Heart right ventricle (tissue), 16 donors: ENCODE data around the gene TTYH3. TPM values are rescaled to one million over a fixed set of nuclear protein-coding genes. Genes with fewer than 3 reads are reported as not detected.

Source experiments
- ATAC-seq, 8 donors: fragments of 200-7000 bp; cut with Tn5 transposase; one replicate each; pipeline ENCODE4 v1.9.1; 2020; ENCODE audit warnings: mild to moderate bottlenecking in 8 of 8, moderate library complexity in 8 of 8, moderate number of reproducible peaks in 1 of 8
- DNase-seq, 2 donors: peaks; one replicate each; pipeline ENCODE4 v3.0.0-alpha.2; 2020
- H3K27ac ChIP-seq, 10 donors: fragments of 200-600 bp; sonication (generic) in 2 of 10; one replicate each; pipeline versions ENCODE4 v1.5.0 to v1.8.0; 2020 to 2022; ENCODE audit warnings: mild to moderate bottlenecking in 3 of 10
- H3K27me3 ChIP-seq, 7 donors: fragments of 200-600 bp; one replicate each; pipeline ENCODE4 v1.8.0; 2021 to 2022; ENCODE audit warnings: mild to moderate bottlenecking in 2 of 7
- H3K36me3 ChIP-seq, 9 donors: fragments of 200-600 bp; sonication (generic) in 1 of 9; one replicate each; pipeline versions ENCODE4 v1.5.0 to v1.8.0; 2020 to 2022; ENCODE audit warnings: mild to moderate bottlenecking in 2 of 9
- H3K4me1 ChIP-seq, 9 donors: fragments of 200-600 bp; sonication (generic) in 1 of 9; one replicate each; pipeline versions ENCODE4 v1.5.0 to v1.8.0; 2020 to 2022; ENCODE audit warnings: mild to moderate bottlenecking in 4 of 9
- H3K4me3 ChIP-seq, 10 donors: fragments of 200-600 bp; sonication (generic) in 2 of 10; one replicate each; pipeline versions ENCODE4 v1.5.0 to v1.8.0; 2020 to 2022; ENCODE audit warnings: mild to moderate bottlenecking in 7 of 10, moderate library complexity in 2 of 10
- H3K9me3 ChIP-seq, 11 donors: fragments of 200-600 bp in 10 of 11; sonication (generic) in 2 of 11; one replicate each; pipeline versions ENCODE4 v1.5.0 to v1.8.0; 2013 to 2022; ENCODE audit warnings: mild to moderate bottlenecking in 2 of 11, control low read depth in 1 of 11, moderate library complexity in 1 of 11
- CTCF ChIP-seq, 9 donors: fragments of 200-600 bp; sonication (generic) in 2 of 9; IDR thresholded peaks; one replicate each; pipeline versions ENCODE4 v1.5.0 to v1.8.0; 2021 to 2022; ENCODE audit warnings: antibody characterized with exemption in 9 of 9, mild to moderate bottlenecking in 5 of 9, moderate library complexity in 1 of 9
- WGBS, 2 donors: extraction: QIAGEN DNeasy Blood & Tissue Kit; methylation state at CpG; one replicate each; pipeline ENCODE4 v1.1.7; 2013; ENCODE audit warnings: inconsistent platforms in 1 of 2; 5-methylcytosine and 5-hydroxymethylcytosine counted together
- intact Hi-C, 10 donors: fragments of 100-400 bp; cut with DNase I; formaldehyde crosslinking; loops; one replicate each; pipeline versions ENCODE4 v1.11.1 to v1.14.2; 2022
- polyA plus RNA-seq, 2 donors: library from polyadenylated mRNA; stranded (reverse); fragments of 200-250 nt; gene quantifications; one replicate each; pipeline ENCODE4 v1.2.3, GENCODE V29; 2013
- total RNA-seq, 10 donors: library from RNA; stranded (reverse); fragmentation: NEBNext Ultra II Directional in 3 of 10; extraction: Animal tissue kit (Norgen Biotek cat#: 25700) in 3 of 10; gene quantifications; one replicate each; pipeline versions ENCODE4 v1.2.1 to v1.2.4, GENCODE V29; 2021 to 2023
- donor health status: Arrhythmogenic right ventricular cardiomyopathy.
- donor health status: ischemic (EF 13 %, LVEDD 7.1; RV severe dilation, severe dysfunction).
- donor health status: healthy with polysubstance abuse.
- donor health status: DM: no; HTN: yes; CAD: no.
- donor health status: DM: no; HTN: no; CAD: no.
- donor health status: ischemic (EF 25% LVEDD 6.9; RV normal size, moderate dysfunction).
- donor health status: ischemic (EF 25% LVEDD 5.7; RV mildly dilated, moderate dysfunction).
- donor health status: healthy.
- donor health status: DM: yes; HTN: yes; CAD: no.
- donor health status: Ischemic cardiomyopathy.
- donor health status: ischemic (EF 35%, LVEDD 5.7; RV mildly dilated, moderate dysfunction).
- donor health status: nonischemic (EF 11% LVEDD 7.7; RV severe dilation, severe dysfunction).
- donor health status: DM: yes; HTN: yes; CAD: no.
- donor health status: PGD.
- donor health status: ischemic (EF 29% LVEDD 5.4; RV normal size, mild dysfunction).
- donor health status: nonischemic (EF 23%, LVEDD 6.1; RV moderate dilation, normal function).

The TTYH3 gene
- total and polyA plus RNA-seq, 12 donors = 7.0 to 37.5 (median 9.0) TPM

- H3K4me1 ChIP-seq = peaks cover 3 to 56% (median 40%) of the 10 kb centered on the region in 9 donors
- no peak for ATAC-seq
Measured at GRCh38 chr7:2711895-2712675, 80.3 kb downstream of the TTYH3 start.

GRCh38 chr7:2713370-2713769 is 81.6 kb downstream of the TTYH3 start:
- WGBS, 2 donors = 20 to 31% methylated on average over 13 of the region's 13 CpGs
- intact Hi-C loops = loop anchor here in 1 of 10 donors (5.0 kb wide), 1 partner anchor 1049 kb away; no protein-coding TSS in a partner anchor
- peak in 1 of 2 donors; percentile 47 for DNase-seq

More at GRCh38 chr7:2711895-2712675, 80.3 kb downstream of the TTYH3 start:
- TF ChIP-seq CTCF (IDR thresholded peaks at IDR 0.05) = no peak
- H3K27ac ChIP-seq = no peak overlapping the region
- intact Hi-C loops = loop anchor here in 1 of 10 donors (5.0 kb wide), 1 partner anchor 1050 kb away; no protein-coding TSS in a partner anchor
- H3K36me3 ChIP-seq = peaks cover 0 to 4% (median 0%) of the 10 kb centered on the region in 9 donors
- peaks cover 0 to 6% (median 0%) of the 10 kb centered on the region in 11 donors for H3K9me3 ChIP-seq
- no peaks in the 10 kb centered on the region for H3K27me3 ChIP-seq
- DNase-seq = no peak
- 83 to 90% methylated on average over 25 of the region's 25 CpGs for WGBS, 2 donors
- H3K4me3 ChIP-seq = no peak overlapping the region

DNA sequence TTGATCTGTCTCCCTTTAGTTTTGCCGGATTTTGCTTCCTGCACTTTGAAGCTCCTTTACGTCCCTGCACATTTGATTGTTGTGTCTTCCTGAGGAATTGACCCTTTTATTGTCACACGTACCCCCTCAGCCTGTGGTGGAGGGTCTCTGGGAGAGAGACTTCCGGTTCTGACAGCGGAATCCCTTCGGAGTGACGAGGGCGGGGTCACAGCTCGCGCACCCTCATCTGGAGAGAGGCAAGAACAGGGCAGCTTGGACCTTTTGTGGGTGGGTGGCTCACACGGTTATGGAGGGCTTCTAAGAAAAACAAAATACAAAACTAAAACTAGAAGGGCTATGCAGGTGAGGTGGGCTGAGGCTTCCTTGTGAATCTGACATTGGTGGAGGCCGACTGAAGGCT is 82.2 kb downstream of the TTYH3 start:
- WGBS, 2 donors = 73 to 77% methylated on average over 12 of the region's 12 CpGs
- ATAC-seq = no peak

More at GRCh38 chr7:2713370-2713769, 81.6 kb downstream of the TTYH3 start:
- Histone ChIP-seq H3K4me3 (no peak overlapping the region), H3K36me3 (peaks cover 0 to 11% (median 0%) of the 10 kb centered on the region in 9 donors), H3K27me3 (no peaks in the 10 kb centered on the region), H3K4me1 (peaks cover 7 to 67% (median 51%) of the 10 kb centered on the region in 9 donors), H3K9me3 (peaks cover 0 to 6% (median 0%) of the 10 kb centered on the region in 11 donors), H3K27ac (peak overlapping the region in 2 of 10 donors; percentile 2 to 49)
- peak; percentile 37 to 70 (median 56) for ATAC-seq
- TF ChIP-seq CTCF (IDR thresholded peaks at IDR 0.05) = peak in 7 of 9 donors; percentile 24 to 57 (median 29)

More for the DNA sequence above, 82.2 kb downstream of the TTYH3 start:
- Histone ChIP-seq H3K27me3 (no peaks in the 10 kb centered on the region), H3K4me1 (peaks cover 7 to 67% (median 51%) of the 10 kb centered on the region in 9 donors), H3K36me3 (peaks cover 0 to 17% (median 0%) of the 10 kb centered on the region in 9 donors), H3K9me3 (peaks cover 0 to 6% (median 0%) of the 10 kb centered on the region in 11 donors), H3K4me3 (no peak overlapping the region), H3K27ac (no peak overlapping the region)
- intact Hi-C loops = loop anchor here in 1 of 10 donors (5.0 kb wide), 1 partner anchor 1048 kb away; no protein-coding TSS in a partner anchor
- DNase-seq = no peak
- TF ChIP-seq CTCF (IDR thresholded peaks at IDR 0.05) = no peak

Other genes starting within 250 kb of the TTYH3 start
- gene CHST12, start 228.4 kb upstream of the TTYH3 start, total RNA-seq = 10 to 100 TPM; 12.4 to 17.2 (median 14.0) TPM
- 10 to 100 TPM; 13.9 to 15.2 TPM for gene CHST12, start 228.4 kb upstream of the TTYH3 start, polyA plus RNA-seq
- not detected for gene GRIFIN, start 155.6 kb upstream of the TTYH3 start, total RNA-seq
- not detected for gene GRIFIN, start 155.6 kb upstream of the TTYH3 start, polyA plus RNA-seq
- gene LFNG, start 112.2 kb upstream of the TTYH3 start, total RNA-seq = 10 to 100 TPM in 4 of 10 donors, 1 to 10 TPM in 6; 2.4 to 11.8 (median 9.0) TPM
- gene LFNG, start 112.2 kb upstream of the TTYH3 start, polyA plus RNA-seq = 10 to 100 TPM in 1 of 2 donors, 1 to 10 TPM in 1; 7.2 to 10.8 TPM
- gene BRAT1, start 76.5 kb upstream of the TTYH3 start, total RNA-seq = 10 to 100 TPM; 10.6 to 18.2 (median 12.8) TPM
- gene BRAT1, start 76.5 kb upstream of the TTYH3 start, polyA plus RNA-seq = 10 to 100 TPM; 16.8 to 22.8 TPM
- gene IQCE, start 73.0 kb upstream of the TTYH3 start, total RNA-seq = 10 to 100 TPM in 4 of 10 donors, 1 to 10 TPM in 6; 7.8 to 13.8 (median 9.4) TPM
- 1 to 10 TPM; 4.2 to 5.0 TPM for gene IQCE, start 73.0 kb upstream of the TTYH3 start, polyA plus RNA-seq
- gene AMZ1, start 56.2 kb downstream of the TTYH3 start, total RNA-seq = under 1 TPM in 6 of 10 donors, not detected in 4; 0.04 to 0.11 (median 0.07) TPM
- gene AMZ1, start 56.2 kb downstream of the TTYH3 start, polyA plus RNA-seq = under 1 TPM; 0.04 to 0.07 TPM
- 10 to 100 TPM; 25.0 to 46.4 (median 34.5) TPM for gene GNA12, start 212.3 kb downstream of the TTYH3 start, total RNA-seq
- 10 to 100 TPM in 1 of 2 donors, 1 to 10 TPM in 1; 6.4 to 19.4 TPM for gene GNA12, start 212.3 kb downstream of the TTYH3 start, polyA plus RNA-seq